ENCODE measurements around the gene NRL. TPM values are rescaled to one million over a fixed set of nuclear protein-coding genes. Genes with fewer than 3 reads are reported as not detected.
"Not testable (repeated sequence)": the region's sequence is repeated elsewhere in the genome, so short reads cannot be mapped to it uniquely, and the experiment has no call there.

NRL gene
- total and polyA plus RNA-seq, 2 donors (not counting 3 experiments of a cell fraction or from before 2014, with no cell fraction given), result 0.71 to 1.1 TPM

- H3K4me3 ChIP-seq (replicated peaks in 1 of 3; ENCODE audit: insufficient read depth in 1 of 3, low read depth in 1 of 3, low read length in 3 of 3), result no peak overlapping the region
- POLR2A ChIA-PET, result no interaction called here
- TF ChIP-seq CTCF (IDR thresholded peaks at IDR 0.05; ENCODE audit: extremely low read depth in 1 of 2, insufficient read depth in 1 of 2, low read depth in 1 of 2, low read length in 2 of 2) (no peak), MAX (IDR thresholded peaks at IDR 0.05; ENCODE audit: insufficient read depth, insufficient read length) (no peak)
- CTCF ChIA-PET, result interaction anchor here (0.7 to 11.7 kb wide), 9 partner anchors 8 to 190 kb away, joined by 3 to 420 read pairs (median 4); partner anchors contain the start of genes CARMIL3, DCAF11, IRF9 and NRL
- no peak overlapping the region for H3K4me2 ChIP-seq (ENCODE audit: insufficient read depth, low read length)
- no peaks in the 10 kb centered on the region for H3K27me3 ChIP-seq (ENCODE audit: control insufficient read depth in 2 of 2, insufficient read depth in 2 of 2, low read length in 2 of 2)
- FAIRE-seq (no peak), DNase-seq (ENCODE audit: low read depth, low spot score) (no peak)
- no peaks in the 10 kb centered on the region for H4K20me1 ChIP-seq (replicated peaks; ENCODE audit: control insufficient read depth, extremely low read depth, insufficient read depth, low read length)
- intact Hi-C loops (cut with micrococcal nuclease) (loop anchor here (1.0 kb wide), 1 partner anchor 12 kb away; the partner anchor contains the start of gene PCK2), dilution Hi-C loops (cut with MboI; ENCODE audit: extremely low pct_ligation_motif_present, low sequenced_read_pairs) (no loop called here)
- no peaks in the 10 kb centered on the region for H3K36me3 ChIP-seq (ENCODE audit: control insufficient read depth in 2 of 2, extremely low read depth in 1 of 2, insufficient read depth in 2 of 2, low read length in 2 of 2)
- no peaks in the 10 kb centered on the region for H3K9me1 ChIP-seq (replicated peaks; ENCODE audit: control insufficient read depth, extremely low read depth, insufficient read depth, low read length)
- peaks cover 16% of the 10 kb centered on the region for H3K4me1 ChIP-seq (ENCODE audit: control insufficient read depth, extremely low read depth, insufficient read depth, low read length)
- H3K27ac ChIP-seq (ENCODE audit: insufficient read depth, low read depth, low read length), result no peak overlapping the region
- no TSS peak for BruUV-seq (replicated peaks)
- no peak overlapping the region for H3K9ac ChIP-seq (replicated peaks; ENCODE audit: extremely low read depth, insufficient read depth, low read length)
- H2AFZ ChIP-seq (ENCODE audit: low read depth, low read length), result no peak overlapping the region
- H3K9me3 ChIP-seq (replicated peaks; ENCODE audit: control insufficient read depth, insufficient read depth, low read length), result no peaks in the 10 kb centered on the region
- H3K79me2 ChIP-seq (ENCODE audit: control insufficient read depth, insufficient read depth, low read length), result no peaks in the 10 kb centered on the region
Measured at GRCh38 chr14:24106672-24107271, 8.0 kb downstream of the NRL start.

GRCh38 chr14:24105609-24106239, 9.0 kb downstream of the NRL start:
- H4K20me1 ChIP-seq (replicated peaks; ENCODE audit: control insufficient read depth, extremely low read depth, insufficient read depth, low read length); H3K27me3 ChIP-seq (ENCODE audit: control insufficient read depth in 2 of 2, insufficient read depth in 2 of 2, low read length in 2 of 2); H3K79me2 ChIP-seq (ENCODE audit: control insufficient read depth, insufficient read depth, low read length); H3K36me3 ChIP-seq (ENCODE audit: control insufficient read depth in 2 of 2, extremely low read depth in 1 of 2, insufficient read depth in 2 of 2, low read length in 2 of 2); BruUV-seq (replicated peaks); H3K4me3 ChIP-seq (replicated peaks in 1 of 3; ENCODE audit: insufficient read depth in 1 of 3, low read depth in 1 of 3, low read length in 3 of 3); H3K9ac ChIP-seq (replicated peaks; ENCODE audit: extremely low read depth, insufficient read depth, low read length); DNase-seq (ENCODE audit: low read depth, low spot score); H3K27ac ChIP-seq (ENCODE audit: insufficient read depth, low read depth, low read length); H3K9me3 ChIP-seq (replicated peaks; ENCODE audit: control insufficient read depth, insufficient read depth, low read length); FAIRE-seq; H3K9me1 ChIP-seq (replicated peaks; ENCODE audit: control insufficient read depth, extremely low read depth, insufficient read depth, low read length); dilution Hi-C loops (cut with MboI; ENCODE audit: extremely low pct_ligation_motif_present, low sequenced_read_pairs): not testable (repeated sequence)
- Histone ChIP-seq H3K4me2 (ENCODE audit: insufficient read depth, low read length) (peak overlapping the region; percentile 20), H2AFZ (ENCODE audit: low read depth, low read length) (peak overlapping the region; percentile 17), H3K4me1 (ENCODE audit: control insufficient read depth, extremely low read depth, insufficient read depth, low read length) (peaks cover 16% of the 10 kb centered on the region)
- ChIA-PET POLR2A (interaction anchor here (1.2 kb wide), 1 partner anchor 9 kb away, joined by 4 read pairs; the partner anchor contains the start of genes DCAF11 and NRL), CTCF (interaction anchor here (1.3 to 11.7 kb wide), 6 partner anchors 9 to 54 kb away, joined by 3 to 420 read pairs (median 6); partner anchors contain the start of genes CARMIL3, DCAF11 and NRL)
- intact Hi-C loops (cut with micrococcal nuclease), result loop anchor here (1.0 kb wide), 1 partner anchor 11 kb away; the partner anchor contains the start of gene PCK2

Data from endothelial cell of umbilical vein (primary cell).